Stimulated activated naive CD4-positive, alpha-beta T cell (primary cell): ENCODE measurements around the gene DOCK8.

Source experiments
- DNase-seq, 6 experiments: peaks; one replicate each; lab custom pipeline; 2025; lab: John Stamatoyannopoulos, UW

The DOCK8 gene

DNA sequence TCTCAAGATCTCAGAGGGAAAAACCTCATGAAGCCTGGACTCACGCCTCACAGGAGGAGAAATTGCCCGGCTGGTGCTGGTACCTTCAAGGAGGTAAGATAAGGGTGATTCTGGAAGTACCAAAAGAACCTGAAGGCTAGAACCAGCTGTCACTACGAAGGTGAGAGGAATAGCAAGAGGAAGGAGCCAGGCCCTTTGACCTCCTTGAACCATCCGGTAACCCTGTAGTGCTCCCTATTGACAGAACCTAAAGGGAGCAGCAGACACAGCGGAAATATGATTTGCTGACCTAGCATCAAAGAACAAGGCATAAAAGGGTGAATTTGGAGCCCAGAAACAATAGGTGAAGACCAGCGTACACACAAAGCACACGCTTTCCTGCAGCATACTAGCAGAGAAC lies 92.2 kb downstream of the DOCK8 start:
- peak in 5 of 6 experiments; percentile 21 to 47 (median 38) for DNase-seq

DNA sequence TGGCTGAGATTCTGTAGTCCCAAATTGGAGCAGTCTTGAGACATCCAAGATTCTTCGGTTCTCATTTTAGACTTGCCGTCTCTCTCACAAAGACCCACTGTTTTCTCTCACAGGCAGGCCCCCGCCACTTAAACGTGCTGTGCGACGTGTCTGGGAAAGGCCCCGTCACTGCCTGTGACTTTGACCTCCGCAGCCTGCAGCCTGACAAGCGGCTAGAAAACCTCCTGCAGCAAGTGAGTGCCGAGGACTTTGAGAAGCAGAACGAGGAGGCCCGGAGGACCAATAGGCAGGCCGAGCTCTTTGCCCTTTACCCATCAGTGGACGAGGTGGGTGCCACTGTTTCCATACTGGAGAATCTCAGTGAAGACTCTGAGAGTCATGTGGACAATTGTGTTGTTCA lies 97.2 kb downstream of the DOCK8 start:
- no peak for DNase-seq

DNA sequence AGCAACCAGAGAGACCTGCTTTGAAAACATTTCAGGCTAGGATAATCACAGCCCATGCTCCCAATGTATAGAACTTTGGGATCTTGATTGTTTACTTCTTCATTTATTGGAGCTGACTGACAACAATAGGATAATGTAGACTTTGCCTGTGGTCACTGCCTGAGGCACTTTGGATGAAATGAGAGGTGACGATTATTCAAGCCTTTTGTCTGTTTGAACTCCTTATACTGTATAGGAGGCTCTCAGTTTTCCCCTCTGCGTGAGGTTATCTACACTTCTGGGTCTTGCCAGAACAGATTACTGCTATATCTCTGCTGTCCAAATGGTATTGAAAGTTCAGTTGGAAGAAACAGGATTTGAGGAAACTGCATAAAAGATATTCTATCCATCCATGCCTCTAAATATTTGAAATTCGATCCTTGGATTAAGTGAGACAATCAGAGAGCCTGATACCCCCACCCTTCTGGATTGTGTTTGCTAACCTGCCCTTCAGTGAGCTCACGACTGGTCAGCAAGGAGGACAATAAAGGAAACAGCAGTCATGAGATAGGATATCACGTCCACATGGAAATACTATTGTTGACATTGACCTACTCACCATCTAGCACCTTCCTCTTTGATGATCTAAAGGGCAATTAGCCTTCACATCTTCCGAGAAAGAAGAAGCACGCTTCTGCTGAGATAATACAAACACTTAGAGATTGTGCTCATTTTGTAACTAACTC lies 98.1 kb downstream of the DOCK8 start:
- DNase-seq, result no peak

DNA sequence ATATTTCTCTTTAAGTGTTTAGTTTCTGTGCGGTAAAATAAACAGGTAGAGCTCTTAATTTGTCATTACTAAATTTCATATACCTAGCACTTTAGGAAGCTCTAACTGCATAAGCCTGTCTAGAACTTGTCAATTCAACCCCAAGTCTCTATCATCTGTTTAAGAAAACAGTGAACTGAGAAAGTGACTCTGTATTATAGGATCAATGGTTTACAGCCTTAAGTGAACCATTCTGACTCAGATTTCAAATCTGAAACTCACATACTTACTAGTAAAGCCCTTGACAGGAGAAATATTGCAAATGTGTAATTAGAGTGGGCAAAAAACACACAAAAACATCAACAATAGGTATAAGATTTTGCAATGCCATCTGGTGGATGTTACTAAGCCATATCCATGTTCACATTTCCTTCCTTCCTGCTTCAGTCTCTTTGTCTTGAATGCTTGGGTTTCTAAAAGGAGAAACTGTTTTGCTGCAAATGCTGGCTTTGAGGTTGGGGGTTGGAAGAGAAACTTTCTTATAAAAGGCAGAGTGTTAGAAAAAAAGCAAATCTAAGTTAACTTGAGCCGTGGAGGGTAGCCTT lies 101.8 kb downstream of the DOCK8 start:
- DNase-seq, result no peak

DNA sequence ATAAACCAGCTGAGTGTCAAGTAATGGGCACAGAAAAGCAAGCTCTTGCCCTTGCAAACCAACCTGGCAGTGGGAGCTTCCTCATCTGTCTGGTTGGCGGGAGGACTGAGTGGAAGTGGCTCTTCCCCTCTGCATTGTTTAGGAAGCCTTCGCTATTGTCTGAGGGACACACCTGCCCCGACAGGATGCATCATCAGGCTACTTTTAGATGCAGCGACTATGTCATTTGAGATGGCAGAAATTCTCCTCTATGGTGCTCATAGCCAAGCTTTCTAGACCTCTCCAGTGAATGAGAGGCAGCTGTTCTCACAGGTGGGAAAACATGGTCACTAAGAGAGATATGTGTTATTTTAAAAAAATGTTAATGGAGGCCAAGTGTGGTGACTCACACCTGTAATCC lies 104.0 kb downstream of the DOCK8 start:
- DNase-seq, result no peak

DNA sequence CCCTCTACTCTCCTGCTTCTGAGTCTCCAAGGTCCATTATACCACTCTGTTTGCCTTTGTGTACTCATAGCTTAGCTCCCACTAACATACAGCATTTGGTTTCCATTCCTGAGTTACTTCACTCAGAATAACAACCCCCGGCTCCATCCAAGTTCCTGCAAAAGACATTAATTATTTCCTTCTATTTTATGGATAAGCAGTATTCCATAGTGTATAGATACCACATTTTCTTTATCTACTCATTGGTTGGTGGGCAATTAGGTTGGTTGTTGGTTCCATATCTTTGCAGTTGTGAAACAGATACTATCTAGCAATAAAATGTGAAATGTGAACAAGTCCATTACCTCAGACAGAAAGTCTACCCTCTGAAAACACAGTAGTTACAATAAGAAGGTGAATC lies 110.3 kb downstream of the DOCK8 start:
- no peak for DNase-seq

DNA sequence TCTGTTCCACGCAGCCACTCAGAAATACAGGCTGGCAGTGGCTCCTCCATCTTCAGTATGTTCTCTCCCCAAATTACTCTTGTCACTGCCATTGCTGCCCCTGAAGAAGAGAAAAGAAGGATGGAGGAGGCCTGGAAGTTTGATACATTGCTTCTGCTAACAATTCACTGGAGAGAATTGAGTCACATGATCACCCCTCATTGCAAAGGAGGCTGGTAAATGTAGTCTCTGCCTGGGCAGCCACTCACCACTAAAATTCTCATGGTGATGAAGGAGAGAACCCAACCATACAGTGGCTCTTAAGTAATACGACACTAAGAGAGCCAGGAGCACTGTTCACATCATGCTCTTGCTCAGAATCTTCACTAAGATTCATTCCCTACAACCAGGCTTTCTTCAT lies 112.0 kb downstream of the DOCK8 start:
- DNase-seq, result no peak

DNA sequence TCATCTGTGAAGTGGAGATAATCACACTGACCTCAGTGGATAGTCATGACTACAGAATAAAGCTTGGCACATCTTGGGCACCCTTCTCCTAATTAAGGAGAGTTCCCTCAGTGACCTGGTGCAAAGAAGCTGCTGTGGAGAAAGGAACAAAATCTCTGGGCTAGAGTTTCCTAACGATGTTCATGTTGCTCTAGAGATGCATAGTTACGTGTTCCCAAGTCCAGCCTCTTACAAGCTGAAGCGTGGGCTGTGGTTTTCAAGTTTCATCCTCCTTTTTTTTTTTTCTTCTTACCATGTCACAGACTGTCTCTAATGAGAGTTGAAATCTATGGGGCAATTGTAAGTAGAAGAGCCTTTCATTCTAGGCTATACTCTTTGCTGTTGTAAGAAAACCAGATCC lies 113.8 kb downstream of the DOCK8 start:
- DNase-seq, result no peak

DNA sequence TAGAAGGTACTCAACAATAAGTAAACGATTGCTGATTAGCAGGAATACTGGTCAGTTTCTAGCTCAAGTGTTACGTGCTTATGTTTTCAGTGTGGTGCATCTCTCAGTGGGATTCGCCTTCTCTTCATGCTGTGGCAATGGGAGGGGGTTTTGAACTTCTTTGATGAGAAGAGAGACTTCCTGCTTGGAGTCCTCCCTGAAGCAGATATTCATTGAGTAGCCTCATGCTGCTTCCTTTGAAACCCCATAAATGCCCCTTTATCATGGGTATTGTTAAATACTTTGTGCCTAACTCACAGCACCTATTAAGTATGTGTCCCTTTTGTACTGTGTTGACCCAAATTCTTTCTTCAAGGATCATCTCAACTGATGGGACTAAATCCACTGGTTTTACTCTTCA lies 116.5 kb downstream of the DOCK8 start:
- no peak for DNase-seq

DNA sequence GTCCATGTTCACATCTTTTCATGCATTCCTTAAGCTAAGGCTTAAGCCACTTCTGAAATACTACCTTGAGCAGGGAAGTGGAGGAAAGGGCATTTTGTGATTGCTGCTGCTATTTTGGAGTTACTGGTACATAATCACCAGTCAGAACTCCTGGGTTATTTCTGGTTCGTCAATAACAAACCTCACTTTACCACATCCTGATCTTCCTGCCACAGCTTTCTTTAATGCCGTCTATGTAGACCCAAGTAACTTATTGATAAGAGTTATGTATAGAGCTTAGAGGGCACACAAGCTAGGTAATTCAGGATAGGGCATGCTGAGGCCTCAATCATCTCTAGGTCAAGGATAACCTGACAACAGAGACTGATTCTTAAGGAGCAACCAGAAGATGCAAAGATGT lies 120.7 kb downstream of the DOCK8 start:
- DNase-seq, result peak in 2 of 6 experiments; percentile 8 to 18

DNA sequence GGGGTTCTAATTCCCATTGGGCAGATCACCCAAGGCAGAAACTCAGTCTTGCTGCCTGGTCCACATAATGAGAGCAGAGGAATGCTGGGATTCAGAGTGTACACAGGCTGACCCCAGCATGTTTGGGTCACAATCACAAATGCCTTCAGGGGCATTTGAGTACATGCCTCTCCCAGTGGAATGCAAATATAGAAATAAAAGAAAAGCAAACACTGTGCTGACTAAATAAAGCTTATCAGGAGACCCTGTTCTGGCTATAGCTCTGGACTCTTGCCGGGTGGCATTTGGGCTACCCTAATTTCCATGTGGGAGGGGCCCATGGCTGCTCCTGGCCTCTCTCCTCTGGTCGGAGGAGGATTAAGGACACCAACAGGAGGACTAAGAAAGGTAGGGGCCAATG lies 121.4 kb downstream of the DOCK8 start:
- DNase-seq, result no peak

DNA sequence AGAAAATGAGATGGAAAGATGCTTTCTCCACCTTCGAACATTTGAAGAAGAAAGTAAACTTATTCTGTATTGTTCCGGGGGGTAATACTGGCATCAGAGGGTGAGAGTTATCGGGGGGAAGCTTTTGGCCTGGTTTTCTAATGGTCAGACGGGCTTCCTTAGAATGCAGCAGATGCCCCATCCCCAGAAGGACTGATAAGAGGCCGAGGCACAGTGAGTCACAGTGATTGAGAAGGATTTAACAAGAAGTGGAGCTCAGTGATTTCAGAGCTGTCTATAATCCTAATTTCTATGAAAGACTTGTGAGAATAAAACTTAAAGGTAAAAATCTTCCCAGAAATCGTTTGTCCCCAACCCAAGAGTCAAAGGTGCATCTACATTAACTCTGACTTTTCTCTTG lies 123.9 kb downstream of the DOCK8 start:
- no peak for DNase-seq

DNA sequence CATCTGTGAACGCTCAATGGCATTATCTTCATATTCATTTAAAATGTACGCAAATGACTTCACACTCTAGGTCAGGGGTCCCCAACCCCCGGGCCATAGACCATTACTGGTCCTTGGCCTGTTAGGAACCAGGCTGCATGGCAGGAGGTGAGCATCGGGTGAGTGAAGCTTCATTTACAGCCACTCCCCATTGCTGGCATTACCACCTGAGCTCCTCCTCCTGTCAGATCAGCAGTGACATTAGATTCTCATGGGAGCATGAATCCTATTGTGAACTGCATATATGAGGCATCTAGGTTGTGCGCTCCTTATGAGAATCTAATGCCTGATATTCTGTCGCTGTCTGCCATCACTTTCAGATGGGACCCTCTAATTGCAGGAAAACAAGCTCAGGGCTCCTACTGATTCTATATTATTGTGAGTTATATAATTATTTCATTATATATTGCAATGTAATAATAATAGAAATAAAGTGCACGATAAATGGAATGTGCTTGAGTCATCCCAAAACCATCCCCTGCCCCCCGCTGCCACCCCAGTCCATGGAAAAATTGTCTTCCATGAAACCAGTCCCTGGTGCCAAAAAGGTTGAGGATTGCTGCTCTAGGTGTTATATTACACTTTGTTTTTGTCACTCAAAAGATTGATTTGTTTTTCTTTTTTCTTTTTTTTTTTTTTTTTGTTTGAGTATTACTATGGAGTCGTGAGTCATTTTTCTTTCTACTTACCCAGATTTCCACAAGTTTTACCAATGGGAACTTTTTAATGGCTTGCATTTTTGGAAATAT lies 127.2 kb downstream of the DOCK8 start:
- DNase-seq, result no peak

DNA sequence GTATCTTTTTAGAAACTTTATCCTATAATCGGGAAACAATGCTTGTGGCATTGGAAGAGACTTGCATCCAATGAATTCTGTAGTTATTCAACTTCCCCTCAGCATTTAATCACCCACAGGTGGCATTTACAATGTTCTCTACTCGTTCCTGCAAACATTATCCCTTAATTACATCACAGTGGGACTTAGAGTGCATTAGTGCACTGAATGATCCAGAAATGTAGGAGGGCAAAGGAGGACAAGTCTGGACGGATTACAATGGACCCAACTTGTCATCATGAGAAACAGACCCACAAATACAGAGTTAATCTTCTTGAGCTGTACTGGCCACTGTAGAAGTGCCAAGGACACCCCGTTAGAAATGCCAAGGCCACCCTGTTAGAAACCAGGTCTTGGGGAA lies 129.1 kb downstream of the DOCK8 start:
- DNase-seq, result no peak

DNA sequence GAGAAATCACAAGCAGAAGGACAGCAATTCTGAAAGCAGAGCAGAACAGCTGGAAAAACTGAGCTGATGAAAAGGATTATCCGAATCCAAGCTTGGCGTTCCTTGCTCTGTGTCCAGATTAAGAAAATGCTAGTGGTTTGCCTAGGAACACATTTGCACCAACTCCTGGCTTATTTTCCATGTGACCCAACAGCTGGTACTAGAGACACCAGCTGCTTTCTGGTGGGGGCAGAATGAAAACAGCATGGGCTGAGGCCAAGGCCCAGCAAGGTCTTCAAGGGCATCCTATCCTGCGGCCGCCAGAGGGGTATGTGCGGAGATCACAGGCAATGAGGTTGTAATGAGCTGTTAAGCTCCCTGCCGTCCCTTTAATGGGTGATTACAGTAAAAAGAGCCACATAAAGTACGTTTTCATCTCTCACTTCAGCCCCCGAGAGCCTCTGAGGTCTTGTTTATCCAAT lies 131.5 kb downstream of the DOCK8 start:
- DNase-seq, result no peak

DNA sequence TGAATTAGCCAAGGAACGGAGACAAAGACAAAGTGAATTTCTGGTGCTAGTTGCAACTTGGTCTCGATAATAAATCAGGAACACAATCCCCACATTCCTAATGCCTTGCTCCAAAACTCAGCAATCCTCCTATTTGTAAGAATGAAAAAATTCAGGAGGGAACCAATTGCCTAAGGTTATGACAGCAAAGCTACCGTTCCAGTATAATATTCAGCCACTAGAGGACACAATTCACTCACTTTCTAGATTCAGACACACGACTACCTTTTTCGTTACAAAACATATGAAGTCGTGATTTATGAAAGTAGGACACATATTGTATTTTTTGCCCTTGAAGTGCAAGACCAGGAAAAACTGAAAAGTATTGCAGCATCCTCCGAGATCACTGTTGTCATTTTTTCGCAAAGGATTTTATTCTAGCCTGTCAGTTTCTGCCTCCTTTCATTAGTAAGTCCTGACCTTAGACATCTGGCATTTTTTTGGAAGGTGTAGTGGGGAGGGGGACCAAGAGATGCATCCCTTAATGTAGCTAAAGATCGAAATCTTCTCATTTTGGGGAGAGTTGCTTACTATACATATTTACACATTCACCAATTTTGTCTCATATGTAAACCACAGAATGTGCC lies 133.1 kb downstream of the DOCK8 start:
- DNase-seq, result no peak

DNA sequence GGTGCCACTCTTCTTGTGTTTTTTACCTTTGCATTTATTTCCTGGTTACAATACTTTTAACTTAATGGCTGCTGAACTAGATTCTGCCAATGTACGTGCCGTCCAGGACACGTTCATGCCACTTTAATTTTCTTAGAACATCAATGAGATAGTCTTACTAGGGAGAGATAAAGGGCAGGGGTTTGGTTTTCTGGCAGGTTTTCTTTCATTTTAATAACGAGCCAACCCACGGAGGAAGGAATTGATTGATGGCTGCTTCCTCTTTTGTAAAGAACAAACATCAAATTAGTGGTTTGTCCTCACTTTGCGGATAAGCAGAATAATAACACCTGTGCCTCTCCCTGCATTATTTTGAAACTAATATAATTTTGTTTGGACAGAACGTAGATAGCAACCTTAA lies 135.7 kb downstream of the DOCK8 start:
- no peak for DNase-seq

DNA sequence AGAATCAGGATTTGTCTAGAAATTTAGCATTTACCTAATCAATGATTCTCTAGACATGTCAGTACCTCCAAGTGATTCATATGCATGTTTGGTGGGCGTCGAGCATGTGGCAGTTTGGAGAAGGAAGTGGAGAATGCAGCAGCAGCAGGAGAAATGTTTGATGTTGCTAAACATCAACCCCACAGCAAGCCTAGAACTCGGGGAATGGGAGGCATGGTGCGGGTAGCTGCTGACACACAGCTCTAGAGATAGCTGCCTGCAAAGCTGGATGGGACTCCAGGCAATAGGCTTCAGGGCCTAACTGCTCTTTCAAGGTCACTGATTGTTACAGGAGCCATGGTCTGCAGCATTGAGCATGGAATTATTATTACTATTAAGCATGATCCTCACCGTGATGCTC lies 137.3 kb downstream of the DOCK8 start:
- DNase-seq, result no peak

DNA sequence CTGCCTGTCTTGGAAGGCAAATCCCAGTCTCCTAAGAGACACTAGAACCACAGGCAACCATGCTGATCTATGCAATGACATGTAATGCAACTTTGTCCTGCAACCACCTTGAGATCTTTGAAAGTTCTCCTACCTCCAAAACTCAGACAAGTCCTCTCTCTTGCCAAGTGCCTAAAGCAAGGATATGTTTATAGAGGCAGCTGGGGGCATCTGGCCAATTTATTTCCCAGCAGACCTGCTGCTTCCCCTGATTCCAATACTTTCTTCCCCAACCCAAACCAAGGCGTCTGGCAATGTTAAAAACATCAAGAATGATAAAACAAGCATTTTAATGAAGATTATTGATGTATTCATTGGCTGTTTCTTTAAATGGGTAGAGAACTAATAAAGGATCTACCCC lies 138.4 kb downstream of the DOCK8 start:
- no peak for DNase-seq

DNA sequence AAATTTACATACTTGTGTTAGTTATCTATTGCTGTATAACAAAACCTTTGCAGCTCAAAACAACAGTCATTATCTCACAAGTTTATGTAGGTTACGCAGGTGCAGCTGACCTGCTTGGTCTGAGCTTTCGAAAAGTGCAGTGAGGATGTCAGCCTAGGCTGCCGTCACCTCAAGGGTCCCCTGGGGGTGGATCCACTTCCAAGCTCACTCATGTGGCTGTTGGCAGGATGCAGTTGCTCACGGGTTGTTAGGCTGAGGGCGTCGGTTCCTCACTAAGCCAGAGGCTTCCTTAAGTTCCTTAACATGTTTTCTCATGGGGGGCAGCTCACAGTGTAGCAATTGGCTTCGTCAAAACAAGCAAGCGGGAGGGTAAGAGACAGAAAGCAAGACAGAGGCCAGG lies 139.8 kb downstream of the DOCK8 start:
- no peak for DNase-seq

DNA sequence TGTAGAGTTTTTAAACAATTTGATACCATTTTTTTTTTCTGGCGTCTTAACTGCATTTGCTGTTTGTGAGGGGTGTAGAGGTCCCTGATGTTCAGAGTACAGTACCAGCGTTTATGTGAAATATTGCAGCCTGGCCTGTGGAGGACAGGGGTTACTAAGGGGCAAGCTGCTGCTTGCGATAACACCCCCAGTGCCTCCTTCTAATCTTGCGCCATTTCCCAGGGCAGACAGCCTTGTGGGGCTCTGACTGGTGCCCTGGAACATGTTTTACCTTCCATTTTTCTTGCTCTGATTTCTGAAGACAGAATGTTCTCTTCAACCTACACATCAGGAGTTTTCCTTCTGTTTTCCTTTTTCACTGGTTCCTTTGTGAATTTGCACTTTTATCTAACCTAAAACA lies 142.9 kb downstream of the DOCK8 start:
- DNase-seq, result no peak

DNA sequence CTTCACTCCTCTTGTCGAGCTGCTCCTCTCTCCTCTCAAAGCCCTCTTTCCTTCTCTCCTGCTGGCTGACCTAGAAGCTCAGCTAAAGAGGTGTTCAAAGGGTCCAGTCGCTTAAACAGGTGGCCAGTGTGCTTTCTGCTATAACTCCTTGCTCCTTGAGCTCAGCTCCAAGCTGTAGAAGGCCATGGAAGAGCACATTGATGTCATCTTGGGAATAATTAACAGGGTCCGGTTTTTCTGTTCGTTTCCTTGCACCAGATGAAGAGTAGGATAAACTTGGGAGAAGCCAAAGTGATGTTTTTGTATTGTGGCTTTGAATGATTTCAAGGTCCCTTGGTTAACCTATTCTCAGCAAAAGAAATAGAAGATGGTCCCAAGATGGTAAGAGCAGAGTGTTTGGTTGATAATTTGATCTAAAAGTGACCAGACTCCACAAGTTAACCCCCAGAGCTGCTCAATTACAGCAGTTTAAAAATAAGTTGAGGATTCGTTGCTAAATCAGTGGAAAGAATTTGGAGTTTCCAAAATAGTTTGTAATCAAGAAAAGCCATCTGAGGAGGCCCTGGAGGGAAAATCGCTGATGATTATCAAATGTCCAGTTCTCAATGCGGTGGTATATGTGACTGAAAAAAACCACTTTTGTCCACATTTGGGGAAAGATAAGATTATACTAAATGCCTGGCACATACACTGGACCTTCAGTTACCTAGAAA lies 148.1 kb downstream of the DOCK8 start:
- no peak for DNase-seq
